ENCODE results near the gene RPEL1.

DNA sequence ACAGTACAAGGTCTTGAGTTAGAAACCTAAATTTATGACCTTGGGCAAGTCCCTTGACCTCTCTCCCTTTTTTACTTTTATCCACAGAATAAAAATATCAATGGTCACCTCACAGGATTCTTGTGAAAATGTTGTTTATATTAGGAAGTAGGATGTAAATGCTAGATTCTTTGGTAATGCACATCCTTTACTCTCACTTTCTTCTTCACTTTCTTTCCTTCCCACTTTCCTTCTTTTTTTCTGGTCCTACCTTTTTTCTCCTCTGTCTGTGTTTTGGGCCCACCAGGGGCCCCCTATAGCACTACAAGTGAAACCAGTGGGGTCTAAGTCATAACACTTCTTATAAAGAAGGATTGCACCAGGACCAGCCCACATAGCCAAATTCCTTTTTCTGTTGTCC lies 12.1 kb downstream of the RPEL1 start:
- TF ChIP-seq, protein P1, sequence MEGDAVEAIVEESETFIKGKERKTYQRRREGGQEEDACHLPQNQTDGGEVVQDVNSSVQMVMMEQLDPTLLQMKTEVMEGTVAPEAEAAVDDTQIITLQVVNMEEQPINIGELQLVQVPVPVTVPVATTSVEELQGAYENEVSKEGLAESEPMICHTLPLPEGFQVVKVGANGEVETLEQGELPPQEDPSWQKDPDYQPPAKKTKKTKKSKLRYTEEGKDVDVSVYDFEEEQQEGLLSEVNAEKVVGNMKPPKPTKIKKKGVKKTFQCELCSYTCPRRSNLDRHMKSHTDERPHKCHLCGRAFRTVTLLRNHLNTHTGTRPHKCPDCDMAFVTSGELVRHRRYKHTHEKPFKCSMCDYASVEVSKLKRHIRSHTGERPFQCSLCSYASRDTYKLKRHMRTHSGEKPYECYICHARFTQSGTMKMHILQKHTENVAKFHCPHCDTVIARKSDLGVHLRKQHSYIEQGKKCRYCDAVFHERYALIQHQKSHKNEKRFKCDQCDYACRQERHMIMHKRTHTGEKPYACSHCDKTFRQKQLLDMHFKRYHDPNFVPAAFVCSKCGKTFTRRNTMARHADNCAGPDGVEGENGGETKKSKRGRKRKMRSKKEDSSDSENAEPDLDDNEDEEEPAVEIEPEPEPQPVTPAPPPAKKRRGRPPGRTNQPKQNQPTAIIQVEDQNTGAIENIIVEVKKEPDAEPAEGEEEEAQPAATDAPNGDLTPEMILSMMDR (IDR thresholded peaks at IDR 0.05) = no peak
- no peak for TF ChIP-seq POLR2AphosphoS5 (IDR thresholded peaks at IDR 0.05; ENCODE audit: insufficient read depth in 1 of 2, low read depth in 1 of 2)
- TF ChIP-seq POLR2A (IDR thresholded peaks at IDR 0.05) = no peak

Measured in vagina (tissue), 2 donors.